Ovary (tissue), 9 donors: ENCODE results near the gene VTA1. TPM values are rescaled to one million over a fixed set of nuclear protein-coding genes. Genes with fewer than 3 reads are reported as not detected.

Source experiments
- DNase-seq, 5 donors: peaks; one replicate each; pipeline ENCODE4 v3.0.0-alpha.2; 2019 to 2020
- H3K27ac ChIP-seq, 2 donors: fragments of 200-600 bp; one replicate each; pipeline versions ENCODE4 v1.5.1 to v1.8.0; 2019 to 2022
- H3K27me3 ChIP-seq: fragments of 200-600 bp; one replicate; pipeline ENCODE4 v1.8.0; 2022
- H3K36me3 ChIP-seq: fragments of 200-600 bp; sonication (generic); one replicate; pipeline ENCODE4 v1.5.1; 2019
- H3K4me1 ChIP-seq: one replicate; pipeline ENCODE4 v1.8.1; 2013; ENCODE audit warnings: mild to moderate bottlenecking, moderate library complexity; ENCODE audit not compliant: insufficient read depth
- H3K4me3 ChIP-seq: fragments of 200-600 bp; sonication (generic); one replicate; pipeline ENCODE4 v1.5.1; 2017
- H3K9me3 ChIP-seq, 2 donors: fragments of 200-600 bp in 1 of 2; sonication (generic) in 1 of 2; one replicate each; pipeline versions ENCODE4 v1.5.1 to v1.8.1; 2013 to 2019; ENCODE audit warnings: mild to moderate bottlenecking in 1 of 2, moderate library complexity in 1 of 2
- EP300 ChIP-seq: sonication (generic); formaldehyde crosslinking; IDR thresholded peaks from one replicate; pipeline ENCODE4 v1.6.1; 2017; ENCODE audit warnings: antibody characterized with exemption
- POLR2A ChIP-seq: fragments of 450-650 bp; IDR thresholded peaks from one replicate; pipeline ENCODE4 v1.6.1; 2017; ENCODE audit warnings: antibody characterized with exemption, mild to moderate bottlenecking, moderate library complexity
- WGBS, 3 donors: extraction: QIAGEN DNeasy Blood & Tissue Kit in 1 of 3; methylation state at CpG; one replicate each; pipeline versions ENCODE4 v1.1.5 to v1.1.7; 2013 to 2017; 5-methylcytosine and 5-hydroxymethylcytosine counted together
- intact Hi-C, 4 donors: fragments of 100-400 bp; cut with DNase I; formaldehyde crosslinking; loops; one replicate each; pipeline versions ENCODE4 v1.11.0 to v1.15.1; 2022 to 2023
- polyA plus RNA-seq, 2 donors: library from polyadenylated mRNA; stranded (reverse); fragments of 200-250 nt in 1 of 2; fragments of 350-450 nt in 1 of 2; fragmentation: Illumina TruSeq in 1 of 2; extraction: RNeasy Lipid Tissue Mini Kit (QIAGEN cat#74804) in 1 of 2; gene quantifications; one replicate each; pipeline ENCODE4 v1.2.3, GENCODE V29; 2013 to 2014
- total RNA-seq, 7 donors: library from RNA; depleted of rRNA in 2 of 7; stranded (reverse); fragments of >200 nt in 2 of 7; fragmentation: NEBNext Ultra II Directional in 3 of 7; extraction: Animal tissue kit (Norgen Biotek cat#: 25700) in 3 of 7; gene quantifications; one replicate each; pipeline versions ENCODE4 v1.1.0 to v1.2.4, GENCODE V29; 2016 to 2023
- TF ChIP-seq, protein P1 (sequence below), 3 donors: fragments of 450-650 bp in 2 of 3; fragments of 200-600 bp in 1 of 3; IDR thresholded peaks; one replicate each; pipeline versions ENCODE4 v1.5.1 to v1.8.0; 2016 to 2022; ENCODE audit warnings: antibody characterized with exemption in 3 of 3, mild to moderate bottlenecking in 1 of 3
- donor health status: DM: no; HTN: no; CAD: no; lungs with moderate emphysema.
- donor health status: DM: no; HTN: no; CAD: no.
- donor health status: Bipolar disorder and iron deficiency.
- donor health status: DM: yes; HTN: yes; CAD: no.
- donor health status: DM: no; HTN: no; CAD: no.
- donor health status: DM: yes; HTN: yes; CAD: no.

Gene VTA1
- total and polyA plus RNA-seq, 9 donors, result 17.6 to 36.9 (median 24.5) TPM

- Histone ChIP-seq H3K4me1 (no peaks in the 10 kb centered on the region), H3K9me3 (no peaks in the 10 kb centered on the region), H3K27ac (no peak overlapping the region), H3K36me3 (no peaks in the 10 kb centered on the region), H3K27me3 (no peaks in the 10 kb centered on the region), H3K4me3 (no peak overlapping the region)
- DNase-seq, result no peak
- no peak for TF ChIP-seq EP300
- TF ChIP-seq POLR2A, result no peak
- intact Hi-C loops, result no loop called here
- WGBS, 3 donors, result 92 to 95% (median 95%) methylated on average over 8 of the region's 8 CpGs
These were observed 111.7 kb downstream of the VTA1 start for GRCh38 chr6:142258757-142259156.

GRCh38 chr6:142260748-142261147 lies 113.7 kb downstream of the VTA1 start:
- H3K9me3 ChIP-seq, result no peaks in the 10 kb centered on the region
- 60 to 74% (median 62%) methylated on average over 3 of the region's 3 CpGs for WGBS, 3 donors
- intact Hi-C loops, result no loop called here

DNA sequence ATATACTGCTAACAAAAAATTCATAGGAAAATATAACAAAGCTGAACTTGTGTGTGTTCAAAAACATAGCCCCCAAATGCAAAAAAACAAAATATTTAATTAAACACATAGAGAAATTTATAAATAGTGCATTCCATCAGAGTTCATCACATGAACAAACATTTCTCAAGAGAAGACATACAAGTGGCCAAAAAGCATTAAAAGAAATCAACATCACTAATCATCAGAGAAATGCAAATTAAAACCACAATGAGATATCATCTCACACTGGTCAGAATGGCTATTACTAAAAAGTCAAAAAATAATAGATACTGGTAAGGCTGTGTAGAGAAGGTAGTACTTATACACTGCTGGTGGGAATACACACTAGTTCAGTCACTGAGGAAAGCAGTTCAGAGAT lies 115.2 kb downstream of the VTA1 start:
- no peaks in the 10 kb centered on the region for H3K36me3 ChIP-seq
- no peaks in the 10 kb centered on the region for H3K27me3 ChIP-seq
- no peak overlapping the region for H3K27ac ChIP-seq
- TF ChIP-seq, protein P1, sequence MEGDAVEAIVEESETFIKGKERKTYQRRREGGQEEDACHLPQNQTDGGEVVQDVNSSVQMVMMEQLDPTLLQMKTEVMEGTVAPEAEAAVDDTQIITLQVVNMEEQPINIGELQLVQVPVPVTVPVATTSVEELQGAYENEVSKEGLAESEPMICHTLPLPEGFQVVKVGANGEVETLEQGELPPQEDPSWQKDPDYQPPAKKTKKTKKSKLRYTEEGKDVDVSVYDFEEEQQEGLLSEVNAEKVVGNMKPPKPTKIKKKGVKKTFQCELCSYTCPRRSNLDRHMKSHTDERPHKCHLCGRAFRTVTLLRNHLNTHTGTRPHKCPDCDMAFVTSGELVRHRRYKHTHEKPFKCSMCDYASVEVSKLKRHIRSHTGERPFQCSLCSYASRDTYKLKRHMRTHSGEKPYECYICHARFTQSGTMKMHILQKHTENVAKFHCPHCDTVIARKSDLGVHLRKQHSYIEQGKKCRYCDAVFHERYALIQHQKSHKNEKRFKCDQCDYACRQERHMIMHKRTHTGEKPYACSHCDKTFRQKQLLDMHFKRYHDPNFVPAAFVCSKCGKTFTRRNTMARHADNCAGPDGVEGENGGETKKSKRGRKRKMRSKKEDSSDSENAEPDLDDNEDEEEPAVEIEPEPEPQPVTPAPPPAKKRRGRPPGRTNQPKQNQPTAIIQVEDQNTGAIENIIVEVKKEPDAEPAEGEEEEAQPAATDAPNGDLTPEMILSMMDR (IDR thresholded peaks at IDR 0.05), result no peak
- TF ChIP-seq POLR2A (no peak), EP300 (no peak)
- H3K9me3 ChIP-seq, result no peaks in the 10 kb centered on the region
- DNase-seq, result no peak
- no peaks in the 10 kb centered on the region for H3K4me1 ChIP-seq
- intact Hi-C loops, result no loop called here
- H3K4me3 ChIP-seq, result no peak overlapping the region

More at GRCh38 chr6:142260748-142261147, 113.7 kb downstream of the VTA1 start:
- no peaks in the 10 kb centered on the region for H3K36me3 ChIP-seq
- TF ChIP-seq EP300, result no peak
- TF ChIP-seq POLR2A, result no peak
- TF ChIP-seq, protein P1 (IDR thresholded peaks at IDR 0.05), result no peak
- no peaks in the 10 kb centered on the region for H3K27me3 ChIP-seq
- H3K27ac ChIP-seq, result no peak overlapping the region
- no peak overlapping the region for H3K4me3 ChIP-seq
- H3K4me1 ChIP-seq, result no peaks in the 10 kb centered on the region
- no peak for DNase-seq

DNA sequence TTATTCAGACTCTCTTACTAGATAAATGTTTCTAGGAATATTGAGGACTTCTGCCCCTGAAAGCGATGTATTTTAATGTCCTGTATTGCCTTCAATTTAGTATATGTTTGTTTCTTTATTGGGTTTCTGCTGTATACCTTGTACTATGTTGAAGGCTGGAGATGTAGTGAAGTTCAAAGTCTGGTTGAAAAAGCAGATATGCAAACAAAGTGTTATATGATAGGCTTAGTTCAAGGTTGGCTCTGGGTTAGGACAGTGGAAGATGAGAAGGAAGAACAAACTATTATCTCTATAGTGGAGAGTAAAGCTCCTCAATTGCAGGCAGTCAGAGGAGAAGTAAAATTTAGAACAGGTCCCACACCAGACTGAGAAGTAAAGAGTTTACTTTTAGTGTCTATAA lies 118.4 kb downstream of the VTA1 start:
- H3K9me3 ChIP-seq, result no peaks in the 10 kb centered on the region
- TF ChIP-seq POLR2A (no peak), EP300 (no peak)
- TF ChIP-seq, protein P1 (IDR thresholded peaks at IDR 0.05), result no peak
- intact Hi-C loops, result no loop called here
- H3K36me3 ChIP-seq, result no peaks in the 10 kb centered on the region
- no peak for DNase-seq
- no peak overlapping the region for H3K27ac ChIP-seq
- H3K27me3 ChIP-seq, result no peaks in the 10 kb centered on the region
- no peaks in the 10 kb centered on the region for H3K4me1 ChIP-seq
- WGBS, 3 donors, result 83 to 94% (median 90%) methylated on average over 1 of the region's 1 CpG
- no peak overlapping the region for H3K4me3 ChIP-seq

DNA sequence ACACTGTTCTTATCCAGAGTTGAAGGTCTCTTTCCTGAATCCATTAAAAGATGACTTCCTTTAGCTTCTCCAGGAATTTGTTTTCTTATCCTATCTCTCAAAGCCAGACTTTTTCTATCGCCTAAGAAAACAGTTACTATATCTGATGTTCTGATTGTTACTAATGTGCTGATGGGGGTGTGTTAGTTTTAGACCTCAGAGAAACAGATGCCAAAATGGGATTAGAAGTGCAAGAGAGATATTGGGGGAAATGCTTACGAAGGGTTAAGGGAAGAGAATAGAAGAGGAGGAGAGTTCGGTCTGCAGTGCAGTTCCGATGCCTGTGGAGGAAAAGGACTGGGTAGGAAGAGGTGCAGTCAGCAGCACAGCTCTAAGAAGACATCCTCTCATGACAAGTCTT lies 119.0 kb downstream of the VTA1 start:
- WGBS, 3 donors, result 51 to 62% (median 52%) methylated on average over 4 of the region's 4 CpGs
- H3K4me1 ChIP-seq, result no peaks in the 10 kb centered on the region
- H3K27me3 ChIP-seq, result no peaks in the 10 kb centered on the region
- no peak overlapping the region for H3K4me3 ChIP-seq
- no peak for DNase-seq
- TF ChIP-seq EP300, result no peak
- no peak for TF ChIP-seq POLR2A
- TF ChIP-seq, protein P1 (IDR thresholded peaks at IDR 0.05), result no peak
- intact Hi-C loops, result no loop called here
- H3K27ac ChIP-seq, result no peak overlapping the region
- H3K9me3 ChIP-seq, result no peaks in the 10 kb centered on the region
- H3K36me3 ChIP-seq, result no peaks in the 10 kb centered on the region
